Activated naive CD4-positive, alpha-beta T cell treated with anti-CD3 and anti-CD28 coated beads, Interleukin-2, amount 10 ng/mL, durations not matched to agents 7 days and 5 days (primary cell): ENCODE data around the gene LIPN.
A peak's percentile ranks its signal among the peaks of the same experiment; 100 is the strongest.

Source experiments
- CTCF ChIA-PET: fragments of 350-600 bp; sonication (Branson Sonifier 250); formaldehyde crosslinking; loops from one replicate; lab custom pipeline; 2021; ENCODE audit warnings: antibody characterized with exemption; lab: Charles Lee
- DNase-seq: peaks from one replicate; pipeline ENCODE4 v3.0.0-alpha.2; 2020
- H3K27ac Mint-ChIP-seq: one replicate; pipeline ENCODE4 v1.8.0; 2021; ENCODE audit warnings: mild to moderate bottlenecking, moderate library complexity, mixed read lengths
- H3K27me3 Mint-ChIP-seq: one replicate; pipeline ENCODE4 v1.8.0; 2021; ENCODE audit warnings: mild to moderate bottlenecking, mixed read lengths
- H3K36me3 Mint-ChIP-seq: one replicate; pipeline ENCODE4 v1.8.0; 2021; ENCODE audit warnings: mixed read lengths
- H3K4me1 Mint-ChIP-seq: one replicate; pipeline ENCODE4 v1.8.0; 2021; ENCODE audit warnings: mixed read lengths
- H3K4me3 Mint-ChIP-seq: one replicate; pipeline ENCODE4 v1.8.0; 2021; ENCODE audit warnings: mild to moderate bottlenecking, moderate library complexity, mixed read lengths
- H3K9me3 Mint-ChIP-seq: one replicate; pipeline ENCODE4 v1.8.0; 2021; ENCODE audit warnings: mixed read lengths

LIPN gene

DNA sequence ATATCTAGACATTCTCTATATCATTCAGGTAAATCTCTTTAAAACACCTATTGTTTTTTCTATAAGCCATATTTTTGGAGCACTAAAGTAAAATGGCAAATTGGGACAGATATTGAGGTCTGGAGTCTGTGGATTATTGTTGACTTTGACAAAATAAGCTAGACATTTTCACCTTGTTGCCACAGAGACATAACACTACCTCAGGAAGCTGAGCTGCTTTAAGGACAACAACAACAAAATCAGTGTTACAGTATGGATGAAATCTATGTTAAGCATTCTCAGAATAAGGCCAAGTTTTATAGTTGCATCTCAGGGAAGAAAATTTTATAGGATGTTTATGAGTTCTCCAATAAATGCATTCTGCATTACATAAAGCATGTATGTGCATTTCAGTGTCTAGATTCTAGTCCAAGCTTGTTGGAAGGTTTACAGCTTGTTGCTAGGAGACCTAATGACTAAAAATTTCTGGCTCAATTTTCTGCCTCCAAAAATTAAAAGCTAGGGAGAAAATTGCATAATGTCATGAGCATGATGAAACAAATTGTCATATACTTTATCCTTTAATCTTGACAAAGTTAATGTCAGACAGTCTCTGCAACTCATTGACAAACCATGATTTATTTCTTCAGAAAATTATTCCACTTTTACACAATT lies 61.1 kb downstream of the LIPN start:
- H3K36me3 Mint-ChIP-seq: peaks cover 11% of the 10 kb centered on the region
- H3K9me3 Mint-ChIP-seq: peaks cover 4% of the 10 kb centered on the region
- H3K4me1 Mint-ChIP-seq: peaks cover 39% of the 10 kb centered on the region
- no peak overlapping the region for H3K4me3 Mint-ChIP-seq
- H3K27me3 Mint-ChIP-seq: no peaks in the 10 kb centered on the region
- DNase-seq: no peak
- CTCF ChIA-PET: interaction anchor here (0.8 to 1.7 kb wide), 5 partner anchors 11 to 971 kb away, joined by 3 to 9 read pairs (median 4); no protein-coding TSS in a partner anchor
- H3K27ac Mint-ChIP-seq: no peak overlapping the region

GRCh38 chr10:88826388-88826787 lies 66.6 kb downstream of the LIPN start:
- Mint-ChIP-seq H3K27ac (peak overlapping the region; percentile 95), H3K9me3 (peaks cover 7% of the 10 kb centered on the region), H3K27me3 (no peaks in the 10 kb centered on the region), H3K4me1 (peaks cover 68% of the 10 kb centered on the region), H3K4me3 (peak overlapping the region; percentile 1), H3K36me3 (peaks cover 28% of the 10 kb centered on the region)
- CTCF ChIA-PET: interaction anchor here (0.8 to 3.2 kb wide), 5 partner anchors 9 to 108 kb away, joined by 3 to 12 read pairs (median 11); no protein-coding TSS in a partner anchor
- peak; percentile 23 for DNase-seq

DNA sequence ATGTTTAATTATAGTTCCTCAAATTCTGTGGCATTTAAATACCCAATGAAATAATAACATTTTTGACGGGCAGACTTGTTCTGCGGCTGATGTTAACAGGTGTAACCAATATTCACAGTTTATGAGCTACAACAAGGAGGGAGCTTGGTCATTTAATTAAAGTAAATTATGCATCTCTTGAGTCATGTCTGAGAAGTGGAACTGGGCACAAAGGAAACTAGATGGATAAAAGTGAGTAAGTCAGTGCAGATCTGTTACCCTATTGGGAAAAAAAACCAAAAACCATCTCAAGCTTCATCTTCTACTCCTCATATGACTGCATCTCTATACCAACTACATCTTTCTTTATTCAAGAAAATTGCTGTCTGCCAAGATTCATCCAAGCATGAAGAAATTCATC lies 67.9 kb downstream of the LIPN start:
- peaks cover 76% of the 10 kb centered on the region for H3K4me1 Mint-ChIP-seq
- DNase-seq: no peak
- H3K27me3 Mint-ChIP-seq: no peaks in the 10 kb centered on the region
- CTCF ChIA-PET: interaction anchor here (2.5 to 3.2 kb wide), 3 partner anchors 8 to 105 kb away, joined by 11 to 12 read pairs (median 11); no protein-coding TSS in a partner anchor
- peaks cover 29% of the 10 kb centered on the region for H3K36me3 Mint-ChIP-seq
- no peak overlapping the region for H3K4me3 Mint-ChIP-seq
- no peak overlapping the region for H3K27ac Mint-ChIP-seq
- peaks cover 7% of the 10 kb centered on the region for H3K9me3 Mint-ChIP-seq

DNA sequence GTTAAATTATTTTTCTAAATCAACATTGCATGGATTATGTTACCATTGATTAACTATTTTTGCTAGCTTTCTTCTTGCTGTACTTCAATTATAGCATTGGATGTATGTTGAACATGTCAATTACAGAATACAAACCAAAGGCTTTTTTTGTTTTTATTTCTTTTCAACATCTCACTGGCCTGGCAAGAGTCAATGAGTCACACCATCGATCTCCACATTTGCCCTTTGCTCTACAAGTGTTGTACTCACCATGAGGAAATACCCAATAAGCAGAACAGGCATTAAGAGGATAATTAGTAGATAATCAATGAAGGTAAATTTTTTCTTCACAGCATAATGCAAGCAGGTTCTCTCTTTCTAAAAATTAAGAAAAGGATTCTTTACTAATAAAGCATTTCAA lies 68.5 kb downstream of the LIPN start:
- H3K4me3 Mint-ChIP-seq: no peak overlapping the region
- CTCF ChIA-PET: interaction anchor here (0.6 to 3.2 kb wide), 3 partner anchors 17 to 104 kb away, joined by 3 to 11 read pairs (median 11); no protein-coding TSS in a partner anchor
- peaks cover 7% of the 10 kb centered on the region for H3K9me3 Mint-ChIP-seq
- no peak for DNase-seq
- peaks cover 34% of the 10 kb centered on the region for H3K36me3 Mint-ChIP-seq
- no peak overlapping the region for H3K27ac Mint-ChIP-seq
- no peaks in the 10 kb centered on the region for H3K27me3 Mint-ChIP-seq
- H3K4me1 Mint-ChIP-seq: peaks cover 83% of the 10 kb centered on the region
